Fibroblast of skin of back (primary cell): ENCODE data around the gene RPS29.

Source experiments
- DNase-seq: peaks from one replicate; pipeline ENCODE4 v3.0.0-alpha.2; 2013

RPS29 gene

GRCh38 chr14:49598189-49598484, 12.0 kb upstream of the RPS29 start:
- DNase-seq, result no peak

GRCh38 chr14:49594347-49595091, 8.3 kb upstream of the RPS29 start:
- DNase-seq, result peak; percentile 28

GRCh38 chr14:49593016-49593415, 6.8 kb upstream of the RPS29 start:
- peak; percentile 85 for DNase-seq

GRCh38 chr14:49589387-49589786, 3.2 kb upstream of the RPS29 start:
- DNase-seq, result no peak

- peak; percentile 79 for DNase-seq
Observed at GRCh38 chr14:49586673-49587460, 687 bp upstream of the RPS29 start.

GRCh38 chr14:49584981-49585640, 1.1 kb downstream of the RPS29 start:
- DNase-seq, result peak; percentile 21

- DNase-seq, result no peak
Observed at GRCh38 chr14:49584058-49584457, 2.1 kb downstream of the RPS29 start.

- no peak for DNase-seq
Observed at GRCh38 chr14:49583629-49584028, 2.6 kb downstream of the RPS29 start.

GRCh38 chr14:49582113-49582977, 3.8 kb downstream of the RPS29 start:
- no peak for DNase-seq

GRCh38 chr14:49581209-49582112, 4.7 kb downstream of the RPS29 start:
- DNase-seq, result no peak

- DNase-seq, result no peak
Observed at GRCh38 chr14:49579841-49580240, 6.3 kb downstream of the RPS29 start.

- no peak for DNase-seq
Observed at GRCh38 chr14:49578141-49578540, 8.0 kb downstream of the RPS29 start.

- no peak for DNase-seq
Observed at GRCh38 chr14:49574038-49574437, 12.1 kb downstream of the RPS29 start.

- DNase-seq, result no peak
Observed at GRCh38 chr14:49569281-49569680, 16.9 kb downstream of the RPS29 start.

GRCh38 chr14:49566714-49567113, 19.5 kb downstream of the RPS29 start:
- DNase-seq, result no peak

GRCh38 chr14:49559979-49560768, 26.0 kb downstream of the RPS29 start:
- no peak for DNase-seq

GRCh38 chr14:49553892-49554291, 32.3 kb downstream of the RPS29 start:
- no peak for DNase-seq

- no peak for DNase-seq
Observed at GRCh38 chr14:49553106-49553505, 33.1 kb downstream of the RPS29 start.

- no peak for DNase-seq
Observed at GRCh38 chr14:49551569-49551968, 34.6 kb downstream of the RPS29 start.

- DNase-seq, result no peak
Observed at GRCh38 chr14:49550286-49551184, 35.6 kb downstream of the RPS29 start.
